ENCODE measurements around the gene ITGA11. TPM values are rescaled to one million over a fixed set of nuclear protein-coding genes. Genes with fewer than 3 reads are reported as not detected.
A peak's percentile ranks its signal among the peaks of the same experiment; 100 is the strongest.

ITGA11 gene
- total and polyA plus RNA-seq, 2 of the 13 experiments (the other 11 are each of a cell fraction or from before 2014, with no cell fraction given), result not detected

GRCh38 chr15:68300115-68300940 lies 131.6 kb downstream of the ITGA11 start (continued):
- no peak for TF ChIP-seq ZNF891 (CRISPR knock-in tag; IDR thresholded peaks at IDR 0.05)
- TF ChIP-seq RBFOX2 (IDR thresholded peaks at IDR 0.05; ENCODE audit: low read depth, low read length), result no peak
- TF ChIP-seq ZNF205 (CRISPR knock-in tag; IDR thresholded peaks at IDR 0.05), result no peak
- no peak for TF ChIP-seq HNRNPL (IDR thresholded peaks at IDR 0.05; ENCODE audit: low read depth, low read length)
- TF ChIP-seq HMGXB4 (CRISPR knock-in tag; IDR thresholded peaks at IDR 0.05; ENCODE audit: borderline replicate concordance in 1 of 2, low read depth in 1 of 2), result peak in 1 of 2 experiments; percentile 34; a peak in 1 of 4 replicates
- no peak for TF ChIP-seq ZNF296 (CRISPR knock-in tag; conservative IDR thresholded peaks at IDR 0.05)
- TF ChIP-seq ZBTB21 (CRISPR knock-in tag; IDR thresholded peaks at IDR 0.05), result no peak
- TF ChIP-seq GATAD1 (CRISPR knock-in tag; IDR thresholded peaks at IDR 0.05), result 0 out of 2 replicates have a peak, but pooled peaks have one; percentile 41
- TF ChIP-seq FOXJ3 (CRISPR knock-in tag; IDR thresholded peaks at IDR 0.05; ENCODE audit: borderline replicate concordance), result no peak
- no peak for TF ChIP-seq NFAT5 (CRISPR knock-in tag; IDR thresholded peaks at IDR 0.05)
- TF ChIP-seq RFX3 (CRISPR knock-in tag; IDR thresholded peaks at IDR 0.05), result no peak
- no peak for TF ChIP-seq ZFP36 (IDR thresholded peaks at IDR 0.05; ENCODE audit: borderline replicate concordance, low read depth, low read length, partially characterized antibody)
- peak; percentile 25; the same call in 1 of the 2 replicates for TF ChIP-seq RARA (CRISPR knock-in tag; IDR thresholded peaks at IDR 0.05)
- no peak for TF ChIP-seq ZNF589 (CRISPR knock-in tag; conservative IDR thresholded peaks at IDR 0.05)
- TF ChIP-seq TBX3 (IDR thresholded peaks at IDR 0.05; ENCODE audit: borderline replicate concordance), result no peak
- TF ChIP-seq ZNF737 (CRISPR knock-in tag; IDR thresholded peaks at IDR 0.05; ENCODE audit: borderline replicate concordance), result no peak
- 0 out of 2 replicates have a peak, but pooled peaks have one; percentile 25 for TF ChIP-seq ZNF563 (CRISPR knock-in tag; IDR thresholded peaks at IDR 0.05)
- TF ChIP-seq ATF7 (IDR thresholded peaks at IDR 0.05), result no peak
- TF ChIP-seq ATF7 (CRISPR knock-in tag; IDR thresholded peaks at IDR 0.05), result no peak
- no peak; the same call in 1 of the 2 replicates for TF ChIP-seq MIXL1 (CRISPR knock-in tag; IDR thresholded peaks at IDR 0.05)
- no peak for TF ChIP-seq ATRX (CRISPR knock-in tag; IDR thresholded peaks at IDR 0.05; ENCODE audit: borderline replicate concordance)
- TF ChIP-seq PAWR (CRISPR knock-in tag; IDR thresholded peaks at IDR 0.05; ENCODE audit: borderline replicate concordance), result no peak
- TF ChIP-seq ZNF598 (CRISPR knock-in tag; IDR thresholded peaks at IDR 0.05; ENCODE audit: borderline replicate concordance), result no peak
